ENCODE results near the gene ZNF491. TPM values are rescaled to one million over a fixed set of nuclear protein-coding genes. Genes with fewer than 3 reads are reported as not detected.
A peak's percentile ranks its signal among the peaks of the same experiment; 100 is the strongest.

The ZNF491 gene
- total and polyA plus RNA-seq, 9 of the 15 experiments (the other 6 are each of a cell fraction or from before 2014, with no cell fraction given), result 0.19 to 0.95 (median 0.39) TPM; not detected in 1

DNA sequence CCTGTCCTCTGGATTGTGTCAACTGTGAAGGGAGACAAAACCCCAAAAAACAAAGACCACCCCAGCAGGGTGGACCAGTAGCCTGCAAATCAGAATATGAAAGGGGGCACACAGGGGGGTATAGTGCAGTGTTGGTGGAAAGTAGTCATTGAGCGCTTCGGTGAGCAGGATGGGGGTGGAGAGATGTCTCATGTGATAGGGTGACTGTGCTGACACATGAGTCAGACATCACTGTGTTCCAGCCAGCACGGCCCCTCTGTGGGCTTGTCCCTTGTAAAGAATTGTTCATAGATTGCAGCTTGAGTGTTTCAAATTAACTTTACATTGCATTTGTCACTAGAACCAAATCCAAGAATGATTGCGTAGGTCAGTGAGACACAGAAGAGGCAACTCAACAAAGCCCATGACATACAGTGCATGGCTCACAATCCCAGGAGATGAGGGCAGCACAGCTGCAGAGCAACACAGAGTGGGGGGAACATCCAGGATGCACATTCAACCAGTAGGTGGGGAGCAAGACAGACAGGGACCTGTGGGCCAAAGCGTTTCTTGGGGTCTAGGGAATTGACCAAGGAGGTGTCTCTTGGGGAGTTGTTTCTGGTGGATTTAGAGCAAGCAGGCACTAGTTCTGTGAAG lies 23.3 kb downstream of the ZNF491 start (continued):
- TF ChIP-seq ESRRB (CRISPR knock-in tag; IDR thresholded peaks at IDR 0.05; ENCODE audit: borderline replicate concordance) (no peak), SMARCB1 (IDR thresholded peaks at IDR 0.05; ENCODE audit: insufficient read length, low read depth) (no peak), ZNF431 (CRISPR knock-in tag; IDR thresholded peaks at IDR 0.05) (no peak), GTF2F1 (IDR thresholded peaks at IDR 0.05; ENCODE audit: low read depth, low read length) (no peak), MTA2 (IDR thresholded peaks at IDR 0.05; ENCODE audit: low read depth) (no peak), ZNF184 (CRISPR knock-in tag; IDR thresholded peaks at IDR 0.05) (no peak), SIN3B (IDR thresholded peaks at IDR 0.05; ENCODE audit: low read depth) (no peak), ZNF75A (CRISPR knock-in tag; IDR thresholded peaks at IDR 0.05) (no peak), SMAD4 (CRISPR knock-in tag; conservative IDR thresholded peaks at IDR 0.05) (0 out of 2 replicates have a peak, but pooled peaks have one; percentile 23), ZNF778 (CRISPR knock-in tag; IDR thresholded peaks at IDR 0.05) (no peak), ZNF830 (CRISPR knock-in tag; IDR thresholded peaks at IDR 0.05) (no peak), ZNF347 (CRISPR knock-in tag; IDR thresholded peaks at IDR 0.05; ENCODE audit: low read depth) (no peak), RAD51 (IDR thresholded peaks at IDR 0.05; ENCODE audit: borderline replicate concordance, low read depth) (no peak), TRIM24 (IDR thresholded peaks at IDR 0.05) (0 out of 4 replicates have a peak, but pooled peaks of 1 of the 2 experiments have one; percentile 9), POLR3G (IDR thresholded peaks at IDR 0.05; ENCODE audit: extremely low read depth, insufficient read length, insufficient replicate concordance) (no peak), DACH1 (IDR thresholded peaks at IDR 0.05; ENCODE audit: partially characterized antibody) (no peak), TRIM28 (IDR thresholded peaks at IDR 0.05) (no peak), PCBP2 (IDR thresholded peaks at IDR 0.05; ENCODE audit: low read depth, low read length, poor library complexity, severe bottlenecking) (no peak), SUPT5H (IDR thresholded peaks at IDR 0.05) (no peak), CBX1 (IDR thresholded peaks at IDR 0.05; ENCODE audit: low read depth) (no peak), L3MBTL2 (IDR thresholded peaks at IDR 0.05) (peak; percentile 67), ZBTB7A (IDR thresholded peaks at IDR 0.05; ENCODE audit: borderline replicate concordance, control insufficient read depth, low read depth, low read length) (peak; percentile 32; the same call in 1 of the 2 replicates), NR2C2 (CRISPR knock-in tag; IDR thresholded peaks at IDR 0.05) (no peak), NR2C2 (tag; IDR thresholded peaks at IDR 0.05) (no peak)
- TF ChIP-seq, protein P1, sequence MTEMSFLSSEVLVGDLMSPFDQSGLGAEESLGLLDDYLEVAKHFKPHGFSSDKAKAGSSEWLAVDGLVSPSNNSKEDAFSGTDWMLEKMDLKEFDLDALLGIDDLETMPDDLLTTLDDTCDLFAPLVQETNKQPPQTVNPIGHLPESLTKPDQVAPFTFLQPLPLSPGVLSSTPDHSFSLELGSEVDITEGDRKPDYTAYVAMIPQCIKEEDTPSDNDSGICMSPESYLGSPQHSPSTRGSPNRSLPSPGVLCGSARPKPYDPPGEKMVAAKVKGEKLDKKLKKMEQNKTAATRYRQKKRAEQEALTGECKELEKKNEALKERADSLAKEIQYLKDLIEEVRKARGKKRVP (CRISPR knock-in tag; IDR thresholded peaks at IDR 0.05), result no peak
- TF ChIP-seq, protein P2, sequence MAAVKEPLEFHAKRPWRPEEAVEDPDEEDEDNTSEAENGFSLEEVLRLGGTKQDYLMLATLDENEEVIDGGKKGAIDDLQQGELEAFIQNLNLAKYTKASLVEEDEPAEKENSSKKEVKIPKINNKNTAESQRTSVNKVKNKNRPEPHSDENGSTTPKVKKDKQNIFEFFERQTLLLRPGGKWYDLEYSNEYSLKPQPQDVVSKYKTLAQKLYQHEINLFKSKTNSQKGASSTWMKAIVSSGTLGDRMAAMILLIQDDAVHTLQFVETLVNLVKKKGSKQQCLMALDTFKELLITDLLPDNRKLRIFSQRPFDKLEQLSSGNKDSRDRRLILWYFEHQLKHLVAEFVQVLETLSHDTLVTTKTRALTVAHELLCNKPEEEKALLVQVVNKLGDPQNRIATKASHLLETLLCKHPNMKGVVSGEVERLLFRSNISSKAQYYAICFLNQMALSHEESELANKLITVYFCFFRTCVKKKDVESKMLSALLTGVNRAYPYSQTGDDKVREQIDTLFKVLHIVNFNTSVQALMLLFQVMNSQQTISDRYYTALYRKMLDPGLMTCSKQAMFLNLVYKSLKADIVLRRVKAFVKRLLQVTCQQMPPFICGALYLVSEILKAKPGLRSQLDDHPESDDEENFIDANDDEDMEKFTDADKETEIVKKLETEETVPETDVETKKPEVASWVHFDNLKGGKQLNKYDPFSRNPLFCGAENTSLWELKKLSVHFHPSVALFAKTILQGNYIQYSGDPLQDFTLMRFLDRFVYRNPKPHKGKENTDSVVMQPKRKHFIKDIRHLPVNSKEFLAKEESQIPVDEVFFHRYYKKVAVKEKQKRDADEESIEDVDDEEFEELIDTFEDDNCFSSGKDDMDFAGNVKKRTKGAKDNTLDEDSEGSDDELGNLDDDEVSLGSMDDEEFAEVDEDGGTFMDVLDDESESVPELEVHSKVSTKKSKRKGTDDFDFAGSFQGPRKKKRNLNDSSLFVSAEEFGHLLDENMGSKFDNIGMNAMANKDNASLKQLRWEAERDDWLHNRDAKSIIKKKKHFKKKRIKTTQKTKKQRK (IDR thresholded peaks at IDR 0.05; ENCODE audit: borderline replicate concordance, low read depth, low read length), result no peak
- TF ChIP-seq, protein P3, sequence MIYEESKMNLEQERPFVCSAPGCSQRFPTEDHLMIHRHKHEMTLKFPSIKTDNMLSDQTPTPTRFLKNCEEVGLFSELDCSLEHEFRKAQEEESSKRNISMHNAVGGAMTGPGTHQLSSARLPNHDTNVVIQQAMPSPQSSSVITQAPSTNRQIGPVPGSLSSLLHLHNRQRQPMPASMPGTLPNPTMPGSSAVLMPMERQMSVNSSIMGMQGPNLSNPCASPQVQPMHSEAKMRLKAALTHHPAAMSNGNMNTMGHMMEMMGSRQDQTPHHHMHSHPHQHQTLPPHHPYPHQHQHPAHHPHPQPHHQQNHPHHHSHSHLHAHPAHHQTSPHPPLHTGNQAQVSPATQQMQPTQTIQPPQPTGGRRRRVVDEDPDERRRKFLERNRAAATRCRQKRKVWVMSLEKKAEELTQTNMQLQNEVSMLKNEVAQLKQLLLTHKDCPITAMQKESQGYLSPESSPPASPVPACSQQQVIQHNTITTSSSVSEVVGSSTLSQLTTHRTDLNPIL (CRISPR knock-in tag; IDR thresholded peaks at IDR 0.05), result no peak

Measured in K562 (cell line).